Panc1 (cell line): ENCODE measurements around the gene ASB6.

Experiments
- CTCF ChIP-seq: fragments of 450-650 bp; IDR thresholded peaks from 2 replicates; pipeline ENCODE4 v1.5.1; 2017; ENCODE audit warnings: mild to moderate bottlenecking
- POLR2AphosphoS5 ChIP-seq: IDR thresholded peaks from 2 replicates; pipeline ENCODE4 v1.6.1; 2012; ENCODE audit warnings: mild to moderate bottlenecking, low read depth, low read length, moderate library complexity
- SIN3A ChIP-seq: IDR thresholded peaks from 2 replicates; pipeline ENCODE4 v1.6.1; 2012; ENCODE audit warnings: low read depth, mild to moderate bottlenecking, low read length, moderate library complexity, borderline replicate concordance; ENCODE audit not compliant: insufficient read depth
- TCF7L2 ChIP-seq: IDR thresholded peaks from 2 replicates; pipeline ENCODE4 v1.6.1; 2011; ENCODE audit warnings: mild to moderate bottlenecking, low read depth, low read length, inconsistent platforms
- TF ChIP-seq, protein P1 (sequence below), 2 experiments: IDR thresholded peaks; 2 replicates each; pipeline ENCODE4 v1.6.1; 2011 to 2012; ENCODE audit warnings: low read depth in 2 of 2, control low read depth in 1 of 2, low read length in 1 of 2, mild to moderate bottlenecking in 1 of 2, moderate library complexity in 1 of 2; ENCODE audit not compliant: insufficient read depth in 1 of 2

DNA sequence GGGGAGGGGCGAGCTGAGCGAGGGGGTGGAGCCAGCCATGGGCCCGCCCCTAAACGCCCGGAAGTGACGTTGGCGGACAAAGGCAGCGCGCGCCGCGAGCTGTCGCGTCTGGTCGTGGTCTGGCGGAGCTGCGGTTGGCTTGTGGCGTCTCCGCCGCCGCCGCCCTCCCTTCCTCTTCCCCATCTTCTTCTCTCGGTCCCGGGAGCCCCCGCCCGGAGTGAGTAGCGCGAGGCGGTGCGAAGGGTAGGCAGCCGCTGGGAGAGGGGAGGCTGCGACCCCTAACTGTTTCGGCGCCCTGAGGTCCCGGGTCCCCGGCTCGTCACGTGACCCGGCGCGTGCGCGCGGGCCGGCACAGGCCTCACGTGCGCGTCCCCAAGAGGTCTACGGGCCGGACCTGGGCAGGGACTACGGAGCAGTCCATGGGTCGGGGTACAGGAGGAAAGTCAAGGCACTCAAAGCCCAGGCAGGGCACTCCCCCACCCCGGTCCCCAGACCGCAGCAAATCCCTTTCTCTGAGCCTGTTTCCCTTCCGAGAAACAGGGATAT, 15.8 kb downstream of the ASB6 start, which contains the start of gene NTMT1:
- no peak for TF ChIP-seq CTCF
- peak; percentile 89 for TF ChIP-seq POLR2AphosphoS5
- TF ChIP-seq, protein P1, sequence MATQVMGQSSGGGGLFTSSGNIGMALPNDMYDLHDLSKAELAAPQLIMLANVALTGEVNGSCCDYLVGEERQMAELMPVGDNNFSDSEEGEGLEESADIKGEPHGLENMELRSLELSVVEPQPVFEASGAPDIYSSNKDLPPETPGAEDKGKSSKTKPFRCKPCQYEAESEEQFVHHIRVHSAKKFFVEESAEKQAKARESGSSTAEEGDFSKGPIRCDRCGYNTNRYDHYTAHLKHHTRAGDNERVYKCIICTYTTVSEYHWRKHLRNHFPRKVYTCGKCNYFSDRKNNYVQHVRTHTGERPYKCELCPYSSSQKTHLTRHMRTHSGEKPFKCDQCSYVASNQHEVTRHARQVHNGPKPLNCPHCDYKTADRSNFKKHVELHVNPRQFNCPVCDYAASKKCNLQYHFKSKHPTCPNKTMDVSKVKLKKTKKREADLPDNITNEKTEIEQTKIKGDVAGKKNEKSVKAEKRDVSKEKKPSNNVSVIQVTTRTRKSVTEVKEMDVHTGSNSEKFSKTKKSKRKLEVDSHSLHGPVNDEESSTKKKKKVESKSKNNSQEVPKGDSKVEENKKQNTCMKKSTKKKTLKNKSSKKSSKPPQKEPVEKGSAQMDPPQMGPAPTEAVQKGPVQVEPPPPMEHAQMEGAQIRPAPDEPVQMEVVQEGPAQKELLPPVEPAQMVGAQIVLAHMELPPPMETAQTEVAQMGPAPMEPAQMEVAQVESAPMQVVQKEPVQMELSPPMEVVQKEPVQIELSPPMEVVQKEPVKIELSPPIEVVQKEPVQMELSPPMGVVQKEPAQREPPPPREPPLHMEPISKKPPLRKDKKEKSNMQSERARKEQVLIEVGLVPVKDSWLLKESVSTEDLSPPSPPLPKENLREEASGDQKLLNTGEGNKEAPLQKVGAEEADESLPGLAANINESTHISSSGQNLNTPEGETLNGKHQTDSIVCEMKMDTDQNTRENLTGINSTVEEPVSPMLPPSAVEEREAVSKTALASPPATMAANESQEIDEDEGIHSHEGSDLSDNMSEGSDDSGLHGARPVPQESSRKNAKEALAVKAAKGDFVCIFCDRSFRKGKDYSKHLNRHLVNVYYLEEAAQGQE (IDR thresholded peaks at IDR 0.05; ENCODE audit: insufficient read depth in 1 of 2, low read depth in 2 of 2, low read length in 1 of 2) = no peak
- peak; percentile 91; the same call in 1 of the 2 replicates for TF ChIP-seq SIN3A
- no peak for TF ChIP-seq TCF7L2
